GM10266 (cell line): ENCODE results near the gene WDFY3.

Experiments used
- DNase-seq: peaks from one replicate; pipeline ENCODE4 v3.0.0; 2012; ENCODE audit errors: extremely low spot score
- TF ChIP-seq, protein P1 (sequence below): IDR thresholded peaks from 2 replicates; pipeline ENCODE4 v1.5.1; 2012; ENCODE audit warnings: mild to moderate bottlenecking, low read depth; ENCODE audit not compliant: control insufficient read depth, insufficient read depth; ENCODE audit errors: missing control alignments

Gene WDFY3

DNA sequence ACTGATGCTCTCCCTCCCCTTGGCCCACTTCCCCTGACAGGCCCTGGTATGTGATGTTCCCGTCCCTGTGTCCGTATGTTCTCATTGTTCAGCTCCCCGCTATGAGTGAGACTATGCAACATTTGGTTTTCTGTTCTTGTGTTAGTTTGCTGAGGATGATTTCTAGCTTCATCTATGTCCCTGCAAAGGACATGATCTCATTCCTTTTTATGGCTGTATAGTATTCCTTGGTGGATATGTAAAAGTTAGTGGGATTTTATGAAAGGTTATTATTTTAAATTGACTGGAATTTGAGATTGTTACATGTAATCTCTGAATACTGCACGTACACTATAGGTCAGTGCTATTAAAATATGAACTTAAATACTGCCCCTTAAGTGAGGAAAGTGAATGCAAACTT, 184.0 kb downstream of the WDFY3 start:
- TF ChIP-seq, protein P1, sequence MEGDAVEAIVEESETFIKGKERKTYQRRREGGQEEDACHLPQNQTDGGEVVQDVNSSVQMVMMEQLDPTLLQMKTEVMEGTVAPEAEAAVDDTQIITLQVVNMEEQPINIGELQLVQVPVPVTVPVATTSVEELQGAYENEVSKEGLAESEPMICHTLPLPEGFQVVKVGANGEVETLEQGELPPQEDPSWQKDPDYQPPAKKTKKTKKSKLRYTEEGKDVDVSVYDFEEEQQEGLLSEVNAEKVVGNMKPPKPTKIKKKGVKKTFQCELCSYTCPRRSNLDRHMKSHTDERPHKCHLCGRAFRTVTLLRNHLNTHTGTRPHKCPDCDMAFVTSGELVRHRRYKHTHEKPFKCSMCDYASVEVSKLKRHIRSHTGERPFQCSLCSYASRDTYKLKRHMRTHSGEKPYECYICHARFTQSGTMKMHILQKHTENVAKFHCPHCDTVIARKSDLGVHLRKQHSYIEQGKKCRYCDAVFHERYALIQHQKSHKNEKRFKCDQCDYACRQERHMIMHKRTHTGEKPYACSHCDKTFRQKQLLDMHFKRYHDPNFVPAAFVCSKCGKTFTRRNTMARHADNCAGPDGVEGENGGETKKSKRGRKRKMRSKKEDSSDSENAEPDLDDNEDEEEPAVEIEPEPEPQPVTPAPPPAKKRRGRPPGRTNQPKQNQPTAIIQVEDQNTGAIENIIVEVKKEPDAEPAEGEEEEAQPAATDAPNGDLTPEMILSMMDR = no peak
- no peak for DNase-seq

DNA sequence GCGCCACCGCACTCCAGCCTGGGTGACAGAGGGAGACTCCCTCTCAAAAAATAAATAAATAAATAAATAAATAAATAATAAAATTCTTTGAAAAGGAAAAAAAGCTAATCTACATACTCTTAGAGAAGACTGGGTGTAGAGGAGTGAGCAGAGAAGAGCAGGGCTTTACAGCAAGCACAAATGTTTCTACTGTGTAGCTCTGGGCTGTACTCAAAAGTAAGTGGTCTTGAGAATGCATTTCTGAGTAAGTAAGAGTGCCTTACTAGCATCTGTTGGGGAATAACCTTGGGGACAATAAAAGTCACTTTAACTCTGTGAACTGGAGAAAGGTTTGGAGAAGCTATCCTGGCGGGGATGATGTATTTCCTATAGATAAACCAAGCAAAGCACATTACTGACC, 185.8 kb downstream of the WDFY3 start:
- TF ChIP-seq, protein P1 = no peak
- DNase-seq = no peak

DNA sequence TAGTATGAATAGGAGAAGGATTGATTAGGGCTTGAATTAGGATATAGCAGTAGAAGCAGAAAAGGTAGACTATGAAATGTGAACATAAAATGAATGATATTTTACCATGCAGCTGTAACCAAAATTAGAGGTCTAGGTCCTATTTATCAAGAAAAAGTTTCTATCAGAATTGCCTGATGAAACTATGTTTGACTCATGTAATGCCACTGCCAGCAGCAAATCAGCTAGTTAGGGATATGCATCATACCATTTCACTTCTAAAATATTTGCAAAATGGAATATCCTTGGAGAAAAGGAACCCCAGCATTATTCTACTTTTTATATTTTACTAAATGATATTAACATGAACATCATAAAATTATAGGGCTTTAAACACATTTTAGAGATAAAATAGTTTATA, 188.4 kb downstream of the WDFY3 start:
- TF ChIP-seq, protein P1 = no peak
- DNase-seq = no peak

DNA sequence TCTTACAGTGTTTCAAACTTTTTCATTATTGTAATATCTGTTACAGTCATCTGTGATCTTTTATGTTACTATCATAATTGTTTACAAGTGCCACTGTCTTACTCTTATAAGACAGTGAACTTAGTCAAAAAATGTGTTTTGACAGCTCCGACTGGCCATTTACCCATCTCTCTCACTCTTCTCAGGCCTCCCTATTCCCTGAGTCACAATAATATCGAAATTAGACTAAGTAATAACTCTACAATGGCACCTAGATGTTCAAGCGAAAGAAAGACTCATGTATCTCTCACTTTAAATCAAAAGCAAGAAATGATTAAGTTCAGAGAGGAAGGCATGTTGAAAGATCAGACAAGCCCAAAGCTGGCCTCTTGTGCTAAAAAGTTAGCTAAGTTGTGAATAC, 199.3 kb downstream of the WDFY3 start:
- TF ChIP-seq, protein P1 = no peak
- DNase-seq = no peak

DNA sequence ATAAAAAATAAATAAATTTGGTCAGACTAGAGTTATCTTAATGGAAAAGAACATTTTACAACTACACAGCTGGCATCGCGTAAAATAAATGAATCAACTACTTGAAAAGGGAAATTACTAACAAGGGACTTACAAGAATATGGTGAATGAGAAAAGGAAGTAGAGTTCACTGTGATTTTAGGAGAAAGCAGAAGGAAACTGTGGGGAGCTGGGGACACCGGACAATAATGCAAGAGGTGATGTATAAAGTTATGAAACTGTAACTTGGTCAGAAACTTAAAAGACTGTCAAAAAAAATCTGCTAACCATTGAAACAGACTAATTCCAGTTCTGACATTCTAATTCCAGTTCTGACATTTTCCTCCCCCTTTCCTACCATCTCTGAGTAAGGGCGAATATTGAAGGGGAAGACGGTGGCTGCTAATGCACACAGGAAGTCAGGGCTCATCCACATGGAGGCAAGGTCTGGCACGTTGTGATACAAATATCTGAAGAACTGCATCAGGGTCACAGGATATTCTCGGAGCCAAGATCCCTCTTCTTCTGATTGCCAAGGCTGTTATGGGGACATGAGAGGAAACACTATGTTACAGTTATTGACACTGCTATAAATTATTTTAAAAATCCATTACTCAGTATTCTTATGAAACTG, 213.0 kb downstream of the WDFY3 start:
- TF ChIP-seq, protein P1 = no peak
- DNase-seq = no peak

DNA sequence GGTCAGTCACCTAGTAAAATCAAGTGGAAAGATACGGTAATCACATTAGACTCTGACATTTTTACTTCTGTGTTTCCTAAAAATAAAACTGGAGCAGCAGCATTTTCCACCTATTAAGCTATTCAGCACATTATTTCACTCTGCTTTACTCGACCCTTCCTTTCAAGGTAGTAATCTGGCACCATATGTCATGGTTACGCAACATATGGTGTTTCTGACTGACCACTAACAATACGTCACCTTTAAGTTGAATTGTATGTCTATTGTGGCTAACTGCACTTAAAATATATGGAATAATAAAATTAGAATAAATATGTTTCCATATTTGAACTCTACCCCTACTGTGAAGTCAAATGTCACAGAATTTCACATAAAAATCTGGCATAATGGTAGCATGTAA, 214.8 kb downstream of the WDFY3 start:
- TF ChIP-seq, protein P1 = no peak
- no peak for DNase-seq

DNA sequence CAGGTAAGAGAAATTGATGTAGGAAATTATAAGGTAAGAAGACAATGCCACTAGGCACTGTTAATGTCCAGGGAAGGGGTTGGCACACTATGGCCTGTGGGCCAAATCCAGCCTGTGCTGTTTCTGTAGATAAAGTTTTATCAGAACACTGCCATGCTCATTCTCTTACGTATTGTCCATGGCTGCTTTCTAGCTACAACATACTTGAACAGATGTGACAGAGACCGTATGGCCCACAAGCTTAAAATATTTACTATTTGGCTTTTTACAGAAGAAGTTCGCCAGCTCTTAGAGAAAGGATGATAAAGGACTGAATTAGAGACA, 215.6 kb downstream of the WDFY3 start:
- DNase-seq = no peak
- TF ChIP-seq, protein P1 = no peak
